Stomach (tissue), 4 donors: Measurements from ENCODE around the gene SIN3B.

Experiments used
- EP300 ChIP-seq: sonication (generic); formaldehyde crosslinking; IDR thresholded peaks from one replicate; pipeline ENCODE4 v1.6.1; 2017; ENCODE audit warnings: antibody characterized with exemption
- POLR2A ChIP-seq, 4 donors: fragments of 450-650 bp; IDR thresholded peaks; one replicate each; pipeline ENCODE4 v1.6.1; 2016; ENCODE audit warnings: antibody characterized with exemption in 4 of 4, control low read depth in 2 of 4, mild to moderate bottlenecking in 1 of 4, moderate library complexity in 1 of 4
- POLR2AphosphoS5 ChIP-seq, 3 donors: sonication (generic); formaldehyde crosslinking; IDR thresholded peaks; one replicate each; pipeline ENCODE4 v1.6.1; 2016; ENCODE audit warnings: antibody characterized with exemption in 3 of 3
- TF ChIP-seq, protein P1 (sequence below), 7 experiments: fragments of 450-650 bp in 4 of 7; fragments of 200-600 bp in 3 of 7; sonication (generic) in 3 of 7; IDR thresholded peaks; one replicate each; pipeline ENCODE4 v1.5.1; 2016 to 2019; ENCODE audit warnings: antibody characterized with exemption in 7 of 7, control low read depth in 2 of 7, mild to moderate bottlenecking in 1 of 7

GRCh38 chr19:16901491-16902175 lies 72.4 kb downstream of the SIN3B start:
- TF ChIP-seq, protein P1, sequence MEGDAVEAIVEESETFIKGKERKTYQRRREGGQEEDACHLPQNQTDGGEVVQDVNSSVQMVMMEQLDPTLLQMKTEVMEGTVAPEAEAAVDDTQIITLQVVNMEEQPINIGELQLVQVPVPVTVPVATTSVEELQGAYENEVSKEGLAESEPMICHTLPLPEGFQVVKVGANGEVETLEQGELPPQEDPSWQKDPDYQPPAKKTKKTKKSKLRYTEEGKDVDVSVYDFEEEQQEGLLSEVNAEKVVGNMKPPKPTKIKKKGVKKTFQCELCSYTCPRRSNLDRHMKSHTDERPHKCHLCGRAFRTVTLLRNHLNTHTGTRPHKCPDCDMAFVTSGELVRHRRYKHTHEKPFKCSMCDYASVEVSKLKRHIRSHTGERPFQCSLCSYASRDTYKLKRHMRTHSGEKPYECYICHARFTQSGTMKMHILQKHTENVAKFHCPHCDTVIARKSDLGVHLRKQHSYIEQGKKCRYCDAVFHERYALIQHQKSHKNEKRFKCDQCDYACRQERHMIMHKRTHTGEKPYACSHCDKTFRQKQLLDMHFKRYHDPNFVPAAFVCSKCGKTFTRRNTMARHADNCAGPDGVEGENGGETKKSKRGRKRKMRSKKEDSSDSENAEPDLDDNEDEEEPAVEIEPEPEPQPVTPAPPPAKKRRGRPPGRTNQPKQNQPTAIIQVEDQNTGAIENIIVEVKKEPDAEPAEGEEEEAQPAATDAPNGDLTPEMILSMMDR (IDR thresholded peaks at IDR 0.05): no peak
- TF ChIP-seq EP300 (no peak), POLR2A (IDR thresholded peaks at IDR 0.05) (no peak), POLR2AphosphoS5 (IDR thresholded peaks at IDR 0.05) (no peak)
